SK-N-SH (cell line): ENCODE measurements around the gene DDX39B. TPM values are rescaled to one million over a fixed set of nuclear protein-coding genes. Genes with fewer than 3 reads are reported as not detected.

ENCODE experiments used
- CTCF ChIA-PET: fragments of 300-600, 350-600 bp; formaldehyde crosslinking; extraction: SDS; loops from one replicate; lab custom pipeline; 2021; lab: Yijun Ruan, JAX
- POLR2A ChIA-PET: fragments of 350-600 bp; sonication (Branson Sonifier 250); formaldehyde crosslinking; extraction: SDS; loops from one replicate; lab custom pipeline; 2020; ENCODE audit warnings: antibody characterized with exemption, inconsistent platforms; lab: Yijun Ruan, JAX
- DNase-seq: peaks from one replicate; pipeline ENCODE4 v3.0.0; 2012
- H2AFZ ChIP-seq: fragments of 200-600 bp; sonication (generic); 2 replicates; pipeline ENCODE4 v1.8.1; 2016; ENCODE audit warnings: antibody characterized with exemption, mild to moderate bottlenecking, low read depth
- H3F3A ChIP-seq: fragments of 200-600 bp; sonication (generic); replicated peaks from 2 replicates; pipeline ENCODE3; 2016; ENCODE audit warnings: antibody characterized with exemption, mild to moderate bottlenecking; ENCODE audit not compliant: insufficient read depth
- H3K27ac ChIP-seq, 2 experiments: fragments of 200-500 bp in 1 of 2; fragments of 200-600 bp in 1 of 2; sonication (Bioruptor generic) in 1 of 2; sonication (generic), shearing (Covaris generic) in 1 of 2; 2 replicates each; pipeline versions ENCODE4 v1.5.1 to v1.6.1; 2014 to 2016; ENCODE audit warnings: low read depth in 2 of 2, inconsistent platforms in 1 of 2, low read length in 1 of 2, mild to moderate bottlenecking in 1 of 2, mixed read lengths in 1 of 2
- H3K27me3 ChIP-seq: fragments of 200-600 bp; sonication (generic), shearing (Covaris generic); 2 replicates; pipeline ENCODE4 v1.6.1; 2016; ENCODE audit warnings: mixed run types; ENCODE audit not compliant: insufficient read depth
- H3K36me3 ChIP-seq, 2 experiments: fragments of 200-500 bp in 1 of 2; fragments of 200-600 bp in 1 of 2; sonication (Bioruptor generic) in 1 of 2; sonication (generic) in 1 of 2; replicated peaks in 1 of 2; 2 replicates each; pipeline versions ENCODE3 to v1.5.1; 2014 to 2016; ENCODE audit warnings: low read length in 1 of 2, mild to moderate bottlenecking in 1 of 2; ENCODE audit not compliant: insufficient read depth in 2 of 2, control insufficient read depth in 1 of 2
- H3K4me1 ChIP-seq, 2 experiments: fragments of 200-500 bp in 1 of 2; fragments of 200-600 bp in 1 of 2; sonication (Bioruptor generic) in 1 of 2; sonication (generic), shearing (Covaris generic) in 1 of 2; 2 replicates each; pipeline versions ENCODE4 v1.5.1 to v1.6.1; 2014 to 2016; ENCODE audit warnings: low read depth in 1 of 2, low read length in 1 of 2, mixed run types in 1 of 2; ENCODE audit not compliant: insufficient read depth in 2 of 2, control insufficient read depth in 1 of 2
- H3K4me2 ChIP-seq: fragments of 200-600 bp; sonication (generic), shearing (Covaris generic); 2 replicates; pipeline ENCODE4 v1.6.1; 2017; ENCODE audit warnings: mixed run types
- H3K4me3 ChIP-seq, 2 experiments: fragments of 200-500 bp in 1 of 2; fragments of 200-600 bp in 1 of 2; sonication (Bioruptor generic) in 1 of 2; sonication (generic), shearing (Covaris generic) in 1 of 2; 2 replicates each; pipeline versions ENCODE4 v1.5.1 to v1.8.1; 2014 to 2016; ENCODE audit warnings: low read depth in 2 of 2, inconsistent platforms in 1 of 2, low read length in 1 of 2, mild to moderate bottlenecking in 1 of 2, mixed read lengths in 1 of 2, moderate library complexity in 1 of 2
- H3K79me2 ChIP-seq: fragments of 200-600 bp; sonication (generic); 2 replicates; pipeline ENCODE4 v1.8.1; 2017; ENCODE audit warnings: mild to moderate bottlenecking; ENCODE audit not compliant: insufficient read depth
- H3K9ac ChIP-seq: fragments of 200-600 bp; sonication (generic); 2 replicates; pipeline ENCODE4 v1.6.1; 2017; ENCODE audit warnings: mixed run types
- H3K9me2 ChIP-seq: fragments of 200-600 bp; sonication (generic); 2 replicates; pipeline ENCODE4 v1.6.1; 2017; ENCODE audit warnings: mixed run types
- H3K9me3 ChIP-seq: fragments of 200-600 bp; sonication (generic); 2 replicates; pipeline ENCODE4 v1.6.1; 2017; ENCODE audit warnings: mixed run types, mild to moderate bottlenecking, moderate library complexity
- H4K20me1 ChIP-seq: fragments of 200-600 bp; sonication (generic); 2 replicates; pipeline ENCODE4 v1.6.1; 2017; ENCODE audit warnings: mild to moderate bottlenecking, mixed run types; ENCODE audit not compliant: insufficient read depth
- FOSL2 ChIP-seq: IDR thresholded peaks from 2 replicates; pipeline ENCODE4 v1.4.0; 2012; ENCODE audit warnings: low read depth, mild to moderate bottlenecking, moderate library complexity, borderline replicate concordance
- FOXJ3 ChIP-seq: sonication (generic); formaldehyde crosslinking; IDR thresholded peaks from 2 replicates; pipeline ENCODE4 v1.5.1; 2020; ENCODE audit warnings: mild to moderate bottlenecking, missing genetic modification reagents
- MAX ChIP-seq: IDR thresholded peaks from 2 replicates; pipeline ENCODE4 v1.4.0; 2012; ENCODE audit warnings: low read depth
- MEF2A ChIP-seq: IDR thresholded peaks from 2 replicates; pipeline ENCODE4 v1.4.0; 2012; ENCODE audit warnings: low read depth, borderline replicate concordance
- POLR2AphosphoS5 ChIP-seq: IDR thresholded peaks from 2 replicates; pipeline ENCODE4 v1.6.1; 2012; ENCODE audit warnings: low read depth, low read length
- RCOR1 ChIP-seq: fragments of 150-350 bp; IDR thresholded peaks from 2 replicates; pipeline ENCODE4 v1.6.1; 2017; ENCODE audit warnings: antibody characterized with exemption, low read length
- REST ChIP-seq: IDR thresholded peaks from 2 replicates; pipeline ENCODE4 v1.6.1; 2012; ENCODE audit warnings: mild to moderate bottlenecking, low read depth, low read length, moderate library complexity
- TAF1 ChIP-seq: IDR thresholded peaks from 2 replicates; pipeline ENCODE4 v1.6.1; 2012; ENCODE audit warnings: low read depth, mild to moderate bottlenecking, low read length, moderate library complexity, borderline replicate concordance
- TCF12 ChIP-seq: IDR thresholded peaks from 2 replicates; pipeline ENCODE4 v1.4.0; 2012
- ZBTB33 ChIP-seq: IDR thresholded peaks from 2 replicates; pipeline ENCODE4 v1.4.0; 2012; ENCODE audit warnings: low read depth, borderline replicate concordance
- WGBS: methylation state at CpG from one replicate; pipeline ENCODE4 v1.1.6; 2017; ENCODE audit warnings: low lambda C conversion rate; 5-methylcytosine and 5-hydroxymethylcytosine counted together
- polyA plus RNA-seq, 3 experiments: library from polyadenylated mRNA; depleted of rRNA; stranded (reverse); fragments of >200 nt; gene quantifications; 2 replicates each; pipeline ENCODE4 v1.2.3, GENCODE V29; 2012

Gene DDX39B
- polyA plus RNA-seq, 1 of the 3 experiments (the other 2 are of a cell fraction), result 502 TPM

GRCh38 chr6:31569861-31570536 lies 28.2 kb upstream of the DDX39B start:
- no peak overlapping the region for H3K9ac ChIP-seq
- H3K27me3 ChIP-seq, result no peaks in the 10 kb centered on the region
- no peaks in the 10 kb centered on the region; the same call in 1 of the 2 replicates for H3K9me3 ChIP-seq
- H3F3A ChIP-seq, result peaks cover 2% of the 10 kb centered on the region
- CTCF ChIA-PET, result interaction anchor here (0.8 to 5.4 kb wide), 6 partner anchors 10 to 28 kb away, joined by 3 to 22 read pairs (median 12); partner anchors contain the start of genes ATP6V1G2 and LTB
- H3K36me3 ChIP-seq, result no peaks in the 10 kb centered on the region
- H3K4me3 ChIP-seq, result no peak overlapping the region
- H3K4me2 ChIP-seq, result no peak overlapping the region
- no peaks in the 10 kb centered on the region for H3K4me1 ChIP-seq
- H4K20me1 ChIP-seq, result no peaks in the 10 kb centered on the region
- TF ChIP-seq ZBTB33 (no peak), POLR2AphosphoS5 (no peak), FOSL2 (no peak), TAF1 (no peak)
- no peaks in the 10 kb centered on the region for H3K79me2 ChIP-seq
- POLR2A ChIA-PET, result no interaction called here
- no peak overlapping the region for H3K27ac ChIP-seq
- no peaks in the 10 kb centered on the region for H3K9me2 ChIP-seq
- WGBS, result 60% methylated on average over 1 of the region's 1 CpG
- DNase-seq, result no peak
- no peak overlapping the region for H2AFZ ChIP-seq

- no peak overlapping the region for H2AFZ ChIP-seq
- H3K4me1 ChIP-seq, result no peaks in the 10 kb centered on the region
- H3K27ac ChIP-seq, result no peak overlapping the region
- H3K4me2 ChIP-seq, result no peak overlapping the region
- WGBS, result 90% methylated on average over 3 of the region's 3 CpGs
- no peak overlapping the region for H3K9ac ChIP-seq
- ChIA-PET CTCF (interaction anchor here (1.4 to 5.4 kb wide), 4 partner anchors 12 to 30 kb away, joined by 6 to 22 read pairs (median 12); partner anchors contain the start of genes ATP6V1G2 and LTB), POLR2A (no interaction called here)
- H3K79me2 ChIP-seq, result no peaks in the 10 kb centered on the region
- no peaks in the 10 kb centered on the region for H4K20me1 ChIP-seq
- TF ChIP-seq RCOR1 (no peak), MAX (no peak), TCF12 (no peak), ZBTB33 (no peak), FOXJ3 (CRISPR knock-in tag) (no peak), MEF2A (no peak), REST (no peak)
- no peak for DNase-seq
- no peaks in the 10 kb centered on the region for H3K36me3 ChIP-seq
- no peaks in the 10 kb centered on the region for H3K9me2 ChIP-seq
- no peaks in the 10 kb centered on the region for H3K27me3 ChIP-seq
- H3K9me3 ChIP-seq, result no peaks in the 10 kb centered on the region; the same call in 1 of the 2 replicates
- H3K4me3 ChIP-seq, result no peak overlapping the region
- peaks cover 7% of the 10 kb centered on the region for H3F3A ChIP-seq
Measured at GRCh38 chr6:31568537-31568961, 26.7 kb upstream of the DDX39B start.
